HepG2 (cell line): ENCODE results near the gene AUTS2. TPM values are rescaled to one million over a fixed set of nuclear protein-coding genes. Genes with fewer than 3 reads are reported as not detected.

ENCODE experiments used
- ATAC-seq: fragments of 200-7000 bp; cut with Tn5 transposase; 3 replicates; pipeline ENCODE4 v1.9.1; 2020; ENCODE audit warnings: mild to moderate bottlenecking, moderate library complexity
- BruUV-seq: library from RNA; stranded (reverse); fragments of 400-500 nt; replicated peaks from 2 replicates; lab custom pipeline; 2021; lab: Mats Ljungman, UMichigan
- CTCF ChIA-PET: fragments of 300-600 bp; formaldehyde crosslinking; extraction: SDS; loops from one replicate; lab custom pipeline; 2021; ENCODE audit warnings: low total read pairs, inconsistent platforms, low intra/inter-chr PET ratio; lab: Yijun Ruan, JAX
- POLR2A ChIA-PET: fragments of 350-600 bp; sonication (Branson Sonifier 250); formaldehyde crosslinking; loops from one replicate; lab custom pipeline; 2020; ENCODE audit warnings: antibody characterized with exemption, inconsistent platforms; lab: Yijun Ruan, JAX
- DNase-seq: peaks from one replicate; pipeline ENCODE4 v3.0.0-alpha.2; 2015; ENCODE audit warnings: low spot score
- FAIRE-seq: peaks from 3 replicates; lab custom pipeline; 2011; peaks lifted over from hg19 to GRCh38; lab: Jason Lieb, UNC
- H2AFZ ChIP-seq: one replicate; pipeline ENCODE4 v1.6.1; 2011; ENCODE audit warnings: low read length, inconsistent platforms
- H3K27ac ChIP-seq: fragments of 300-600 bp; 3 replicates; pipeline ENCODE4 v1.8.0; 2011; ENCODE audit warnings: mixed run types, mild to moderate bottlenecking, mixed read lengths, low read length, inconsistent platforms; ENCODE audit not compliant: insufficient read depth; ENCODE audit errors: extremely low read length
- H3K27me3 ChIP-seq, 2 experiments: fragments of 200-600 bp in 1 of 2; 2 replicates in 1 of 2; 3 replicates in 1 of 2; pipeline versions ENCODE4 v1.6.0 to v1.8.0; 2011; ENCODE audit warnings: low read length in 2 of 2, mild to moderate bottlenecking in 2 of 2, moderate library complexity in 2 of 2, inconsistent platforms in 1 of 2; ENCODE audit not compliant: insufficient read depth in 2 of 2, control insufficient read depth in 1 of 2
- H3K36me3 ChIP-seq, 2 experiments: fragments of 200-600 bp in 1 of 2; replicated peaks in 1 of 2; 2 replicates in 1 of 2; 3 replicates in 1 of 2; pipeline versions ENCODE4 v1.5.1 to v1.8.0; 2011; ENCODE audit warnings: low read length in 2 of 2, inconsistent platforms in 1 of 2; ENCODE audit not compliant: insufficient read depth in 2 of 2, control insufficient read depth in 1 of 2
- H3K4me1 ChIP-seq: 2 replicates; pipeline ENCODE4 v1.5.1; 2012; ENCODE audit warnings: low read length, inconsistent platforms; ENCODE audit not compliant: insufficient read depth
- H3K4me2 ChIP-seq: 2 replicates; pipeline ENCODE4 v1.6.0; 2011; ENCODE audit warnings: low read depth, low read length, inconsistent platforms
- H3K4me3 ChIP-seq, 3 experiments: fragments of 200-600 bp in 1 of 3; sonication (generic), shearing (Covaris generic) in 1 of 3; replicated peaks in 1 of 3; 2 replicates each; pipeline ENCODE4 v1.5.1; 2011 to 2016; ENCODE audit warnings: low read length in 3 of 3, inconsistent platforms in 2 of 3, low read depth in 2 of 3, mild to moderate bottlenecking in 2 of 3, control low read depth in 1 of 3, mixed read lengths in 1 of 3; ENCODE audit not compliant: insufficient read depth in 1 of 3
- H3K79me2 ChIP-seq: one replicate; pipeline ENCODE4 v1.6.1; 2011; ENCODE audit warnings: low read length, inconsistent platforms; ENCODE audit not compliant: insufficient read depth
- H3K9ac ChIP-seq: 2 replicates; pipeline ENCODE4 v1.6.0; 2011; ENCODE audit warnings: mild to moderate bottlenecking, low read depth, low read length, inconsistent platforms; ENCODE audit not compliant: insufficient read depth
- H3K9me3 ChIP-seq: 2 replicates; pipeline ENCODE4 v1.5.1; 2012; ENCODE audit warnings: mild to moderate bottlenecking, low read length
- H4K20me1 ChIP-seq: 2 replicates; pipeline ENCODE4 v1.6.0; 2011; ENCODE audit warnings: inconsistent platforms, mild to moderate bottlenecking, low read length, moderate library complexity; ENCODE audit not compliant: insufficient read depth
- CBFB ChIP-seq: sonication (generic); formaldehyde crosslinking; IDR thresholded peaks from 2 replicates; pipeline ENCODE4 v1.4.0; 2020; ENCODE audit warnings: missing genetic modification reagents
- CCAR2 ChIP-seq: fragments of 200-400 bp; formaldehyde crosslinking; optimal IDR thresholded peaks from 2 replicates; pipeline ENCODE3; 2018; ENCODE audit warnings: low read depth, mild to moderate bottlenecking, low read length, moderate library complexity
- GTF2F1 ChIP-seq: fragments of 150-350 bp; IDR thresholded peaks from 2 replicates; pipeline ENCODE4 v1.6.1; 2014; ENCODE audit warnings: low read length
- HNRNPUL1 ChIP-seq: fragments of 200-400 bp; formaldehyde crosslinking; IDR thresholded peaks from 2 replicates; pipeline ENCODE4 v1.6.1; 2017; ENCODE audit warnings: low read depth, mild to moderate bottlenecking, low read length, moderate library complexity
- HOXA5 ChIP-seq: sonication (generic); formaldehyde crosslinking; IDR thresholded peaks from 2 replicates; pipeline ENCODE4 v1.4.0; 2020; ENCODE audit warnings: missing genetic modification reagents
- MED8 ChIP-seq: sonication (generic); formaldehyde crosslinking; IDR thresholded peaks from 2 replicates; pipeline ENCODE4 v1.8.1; 2023; ENCODE audit warnings: mild to moderate bottlenecking, missing genetic modification reagents; ENCODE audit not compliant: insufficient replicate concordance
- NFRKB ChIP-seq: fragments of 450-650 bp; IDR thresholded peaks from 2 replicates; pipeline ENCODE4 v1.6.1; 2017
- RBM22 ChIP-seq: fragments of 200-400 bp; formaldehyde crosslinking; optimal IDR thresholded peaks from 2 replicates; pipeline ENCODE3; 2017; ENCODE audit warnings: mild to moderate bottlenecking, low read length, moderate library complexity
- SAP130 ChIP-seq: IDR thresholded peaks from 2 replicates; pipeline ENCODE4 v1.6.1; 2016; ENCODE audit warnings: low read depth
- SIN3A ChIP-seq: IDR thresholded peaks from 2 replicates; pipeline ENCODE4 v1.6.1; 2011; ENCODE audit warnings: low read depth, mild to moderate bottlenecking, control low read depth, low read length, borderline replicate concordance
- SMAD9 ChIP-seq: sonication (generic); formaldehyde crosslinking; IDR thresholded peaks from 2 replicates; pipeline ENCODE4 v1.5.1; 2020; ENCODE audit warnings: mild to moderate bottlenecking, missing genetic modification reagents
- SNAPC2 ChIP-seq: sonication (generic); formaldehyde crosslinking; IDR thresholded peaks from 2 replicates; pipeline ENCODE4 v1.8.1; 2022; ENCODE audit warnings: mild to moderate bottlenecking, missing genetic modification reagents
- ZNF12 ChIP-seq: sonication (generic); formaldehyde crosslinking; IDR thresholded peaks from 2 replicates; pipeline ENCODE4 v1.5.0; 2020; ENCODE audit warnings: missing genetic modification reagents
- ZNF138 ChIP-seq: sonication (generic); formaldehyde crosslinking; IDR thresholded peaks from 2 replicates; pipeline ENCODE4 v1.5.0; 2020; ENCODE audit warnings: mild to moderate bottlenecking, low read depth, missing genetic modification reagents
- ZNF160 ChIP-seq: sonication (generic); formaldehyde crosslinking; IDR thresholded peaks from 2 replicates; pipeline ENCODE4 v1.8.0; 2022; ENCODE audit warnings: mild to moderate bottlenecking, inconsistent platforms, missing genetic modification reagents
- ZNF431 ChIP-seq: sonication (generic); formaldehyde crosslinking; IDR thresholded peaks from 2 replicates; pipeline ENCODE4 v1.9.0; 2022; ENCODE audit warnings: missing genetic modification reagents, low read depth, mild to moderate bottlenecking, borderline replicate concordance
- ZNF441 ChIP-seq: sonication (generic); formaldehyde crosslinking; IDR thresholded peaks from 2 replicates; pipeline ENCODE4 v1.7.0; 2021; ENCODE audit warnings: missing genetic modification reagents, borderline replicate concordance
- WGBS: methylation state at CpG from one replicate; pipeline ENCODE4 v1.1.6; 2017; ENCODE audit warnings: low lambda C conversion rate; 5-methylcytosine and 5-hydroxymethylcytosine counted together
- in situ Hi-C: cut with HindIII; loops from 2 replicates; pipeline ENCODE4 v1.10.0; 2017; ENCODE audit warnings: low pct_unique_long_range_greater_than_20kb; ENCODE audit not compliant: extremely low pct_ligation_motif_present
- intact Hi-C: fragments of 100-400 bp; cut with micrococcal nuclease; formaldehyde crosslinking; loops from one replicate; pipeline ENCODE4 v1.10.0; 2022; ENCODE audit not compliant: unreplicated experiment
- polyA plus RNA-seq, 8 experiments: library from polyadenylated mRNA; depleted of rRNA in 3 of 8; stranded (reverse) in 7 of 8; unstranded in 1 of 8; fragments of >200 nt; fragmentation: Illumina TruSeq in 4 of 8; extraction: Trizol in 4 of 8; gene quantifications; 2 replicates each; pipeline versions ENCODE4 v1.2.1 to v1.2.3, GENCODE V29; 2011 to 2016; ENCODE audit warnings: low read depth in 4 of 8, missing spikeins in 1 of 8, mixed read lengths in 1 of 8; ENCODE audit not compliant: insufficient read depth in 1 of 8
- total RNA-seq, 5 experiments: library from RNA; depleted of rRNA; stranded (reverse); fragments of >200 nt; fragmentation: Illumina TruSeq; extraction: Trizol; gene quantifications; 2 replicates each; pipeline ENCODE4 v1.2.3, GENCODE V29; 2016; ENCODE audit warnings: low read depth in 1 of 5
- TF ChIP-seq, protein P1 (sequence below): sonication (generic); formaldehyde crosslinking; IDR thresholded peaks from 2 replicates; pipeline ENCODE4 v1.4.0; 2020; ENCODE audit warnings: missing genetic modification reagents
- TF ChIP-seq, protein P2 (sequence below): sonication (generic); formaldehyde crosslinking; IDR thresholded peaks from 2 replicates; pipeline ENCODE4 v1.5.1; 2020; ENCODE audit warnings: missing genetic modification reagents, mild to moderate bottlenecking, borderline replicate concordance

The AUTS2 gene
- total and polyA plus RNA-seq, 2 of the 13 experiments (the other 11 are each of a cell fraction or from before 2014, with no cell fraction given): 0.38 TPM; not detected in 1

DNA sequence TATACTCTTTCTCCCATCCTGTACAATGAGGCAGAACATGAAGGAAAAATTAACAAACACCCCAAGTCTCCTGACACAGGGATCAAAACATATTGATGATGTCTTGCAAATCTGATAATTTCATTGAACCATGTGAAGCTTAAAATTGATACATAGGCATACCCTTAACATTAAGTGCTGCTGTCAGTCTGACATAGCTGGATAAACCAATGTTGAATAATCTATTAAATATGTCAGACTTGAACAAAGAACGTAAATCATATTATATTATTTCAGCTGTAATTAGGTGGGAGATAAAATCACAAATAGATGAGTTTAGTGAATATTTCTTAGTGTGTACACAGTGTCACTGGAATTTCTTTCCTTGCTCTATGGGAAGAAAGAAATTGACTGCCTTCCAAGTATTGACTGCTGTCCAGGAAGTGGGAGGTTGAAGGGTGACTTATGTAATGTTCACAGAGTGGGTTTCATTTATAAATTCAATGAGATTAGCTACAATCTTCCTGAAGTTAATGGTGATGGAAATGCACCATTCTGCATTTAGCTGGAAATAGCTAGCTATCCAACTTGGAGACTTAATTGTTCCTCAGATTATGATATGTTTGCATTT, 170.8 kb downstream of the AUTS2 start:
- Histone ChIP-seq H4K20me1 (no peaks in the 10 kb centered on the region), H3K79me2 (no peaks in the 10 kb centered on the region), H3K27me3 (no peaks in the 10 kb centered on the region), H3K4me1 (no peaks in the 10 kb centered on the region), H3K9me3 (no peaks in the 10 kb centered on the region), H3K4me3 (no peak overlapping the region), H2AFZ (no peak overlapping the region), H3K36me3 (no peaks in the 10 kb centered on the region), H3K4me2 (no peak overlapping the region), H3K9ac (no peak overlapping the region), H3K27ac (no peak overlapping the region)
- WGBS: 0% methylated on average over 1 of the region's 1 CpG
- DNase-seq (no peak), FAIRE-seq (no peak), ATAC-seq (no peak)
- ChIA-PET CTCF (no interaction called here), POLR2A (no interaction called here)
- in situ Hi-C loops (no loop called here), intact Hi-C loops (no loop called here)
- no peak for TF ChIP-seq MED8
- no peak for TF ChIP-seq RBM22
- BruUV-seq: no TSS peak

DNA sequence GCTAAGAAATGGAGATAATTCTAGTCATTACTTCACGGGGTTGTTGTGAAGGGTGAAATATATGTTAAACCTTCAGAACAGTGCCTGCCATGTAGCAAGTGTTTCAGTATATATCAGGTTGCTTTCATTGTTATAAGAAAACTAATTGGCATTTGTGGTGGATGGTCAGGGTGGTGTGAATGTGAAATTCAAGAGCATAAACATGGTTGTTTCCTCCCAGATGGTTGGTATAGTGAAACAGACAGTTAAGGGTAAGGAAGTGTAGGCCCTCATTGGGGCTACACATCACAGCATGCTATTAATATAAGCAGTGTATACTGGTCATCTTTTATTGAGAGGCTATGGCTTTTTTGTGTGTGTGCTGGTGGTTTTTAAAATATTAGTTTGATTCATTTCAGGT, 171.6 kb downstream of the AUTS2 start:
- intact Hi-C loops: no loop called here
- no peaks in the 10 kb centered on the region for H3K9me3 ChIP-seq
- no peaks in the 10 kb centered on the region for H4K20me1 ChIP-seq
- in situ Hi-C loops: no loop called here
- H3K4me3 ChIP-seq: no peak overlapping the region
- ATAC-seq (no peak), DNase-seq (no peak), FAIRE-seq (no peak)
- no peak overlapping the region for H3K9ac ChIP-seq
- BruUV-seq: no TSS peak
- no peaks in the 10 kb centered on the region for H3K27me3 ChIP-seq
- 0% methylated on average over 1 of the region's 1 CpG for WGBS
- H2AFZ ChIP-seq: no peak overlapping the region
- H3K79me2 ChIP-seq: no peaks in the 10 kb centered on the region
- no peak overlapping the region for H3K4me2 ChIP-seq
- ChIA-PET CTCF (no interaction called here), POLR2A (no interaction called here)
- H3K4me1 ChIP-seq: no peaks in the 10 kb centered on the region
- no peaks in the 10 kb centered on the region for H3K36me3 ChIP-seq
- no peak overlapping the region for H3K27ac ChIP-seq
- TF ChIP-seq ZNF138 (CRISPR knock-in tag): no peak
- no peak for TF ChIP-seq NFRKB
- no peak for TF ChIP-seq ZNF441 (CRISPR knock-in tag)
- TF ChIP-seq CCAR2: no peak
- no peak for TF ChIP-seq ZNF160 (CRISPR knock-in tag)
- TF ChIP-seq, protein P1, sequence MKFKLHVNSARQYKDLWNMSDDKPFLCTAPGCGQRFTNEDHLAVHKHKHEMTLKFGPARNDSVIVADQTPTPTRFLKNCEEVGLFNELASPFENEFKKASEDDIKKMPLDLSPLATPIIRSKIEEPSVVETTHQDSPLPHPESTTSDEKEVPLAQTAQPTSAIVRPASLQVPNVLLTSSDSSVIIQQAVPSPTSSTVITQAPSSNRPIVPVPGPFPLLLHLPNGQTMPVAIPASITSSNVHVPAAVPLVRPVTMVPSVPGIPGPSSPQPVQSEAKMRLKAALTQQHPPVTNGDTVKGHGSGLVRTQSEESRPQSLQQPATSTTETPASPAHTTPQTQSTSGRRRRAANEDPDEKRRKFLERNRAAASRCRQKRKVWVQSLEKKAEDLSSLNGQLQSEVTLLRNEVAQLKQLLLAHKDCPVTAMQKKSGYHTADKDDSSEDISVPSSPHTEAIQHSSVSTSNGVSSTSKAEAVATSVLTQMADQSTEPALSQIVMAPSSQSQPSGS (CRISPR knock-in tag): no peak
- TF ChIP-seq GTF2F1: no peak
- no peak for TF ChIP-seq SAP130 (CRISPR knock-in tag)
- TF ChIP-seq SNAPC2 (CRISPR knock-in tag): no peak
- no peak for TF ChIP-seq SMAD9 (CRISPR knock-in tag)
- TF ChIP-seq ZNF431 (CRISPR knock-in tag): no peak
- TF ChIP-seq CBFB (CRISPR knock-in tag): no peak
- TF ChIP-seq ZNF12: no peak
- no peak for TF ChIP-seq HNRNPUL1
- TF ChIP-seq, protein P2, sequence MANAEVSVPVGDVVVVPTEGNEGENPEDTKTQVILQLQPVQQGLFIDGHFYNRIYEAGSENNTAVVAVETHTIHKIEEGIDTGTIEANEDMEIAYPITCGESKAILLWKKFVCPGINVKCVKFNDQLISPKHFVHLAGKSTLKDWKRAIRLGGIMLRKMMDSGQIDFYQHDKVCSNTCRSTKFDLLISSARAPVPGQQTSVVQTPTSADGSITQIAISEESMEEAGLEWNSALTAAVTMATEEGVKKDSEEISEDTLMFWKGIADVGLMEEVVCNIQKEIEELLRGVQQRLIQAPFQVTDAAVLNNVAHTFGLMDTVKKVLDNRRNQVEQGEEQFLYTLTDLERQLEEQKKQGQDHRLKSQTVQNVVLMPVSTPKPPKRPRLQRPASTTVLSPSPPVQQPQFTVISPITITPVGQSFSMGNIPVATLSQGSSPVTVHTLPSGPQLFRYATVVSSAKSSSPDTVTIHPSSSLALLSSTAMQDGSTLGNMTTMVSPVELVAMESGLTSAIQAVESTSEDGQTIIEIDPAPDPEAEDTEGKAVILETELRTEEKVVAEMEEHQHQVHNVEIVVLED (CRISPR knock-in tag): no peak
- no peak for TF ChIP-seq HOXA5
- TF ChIP-seq SIN3A: no peak
